Heart left ventricle (tissue), 16 donors: ENCODE measurements around the gene ADAM22. TPM values are rescaled to one million over a fixed set of nuclear protein-coding genes. Genes with fewer than 3 reads are reported as not detected.

Experiments
- ATAC-seq, 4 donors: fragments of 200-7000 bp; cut with Tn5 transposase; one replicate each; pipeline ENCODE4 v1.9.1; 2020 to 2022; ENCODE audit warnings: moderate library complexity in 4 of 4, mild to moderate bottlenecking in 3 of 4, moderate number of reproducible peaks in 1 of 4
- DNase-seq, 5 donors: peaks; one replicate each; pipeline ENCODE4 v3.0.0-alpha.2; 2020
- H3K27ac ChIP-seq, 12 donors: fragments of 200-600 bp; sonication (generic) in 4 of 12; one replicate each; pipeline versions ENCODE4 v1.5.0 to v1.8.0; 2016 to 2022; ENCODE audit warnings: mild to moderate bottlenecking in 2 of 12
- H3K27me3 ChIP-seq, 9 donors: fragments of 200-600 bp; sonication (generic) in 2 of 9; one replicate each; pipeline versions ENCODE4 v1.5.1 to v1.8.0; 2016 to 2022; ENCODE audit warnings: mild to moderate bottlenecking in 3 of 9
- H3K36me3 ChIP-seq, 9 donors: fragments of 200-600 bp; sonication (generic) in 2 of 9; one replicate each; pipeline versions ENCODE4 v1.5.0 to v1.8.0; 2018 to 2022; ENCODE audit warnings: mild to moderate bottlenecking in 2 of 9
- H3K4me1 ChIP-seq, 12 donors: fragments of 200-600 bp; sonication (generic) in 4 of 12; one replicate each; pipeline versions ENCODE4 v1.5.0 to v1.8.0; 2016 to 2022; ENCODE audit warnings: mild to moderate bottlenecking in 3 of 12
- H3K4me3 ChIP-seq, 12 donors: fragments of 200-600 bp; sonication (generic) in 4 of 12; one replicate each; pipeline versions ENCODE4 v1.5.0 to v1.8.0; 2017 to 2022; ENCODE audit warnings: mild to moderate bottlenecking in 9 of 12, moderate library complexity in 4 of 12
- H3K9me3 ChIP-seq, 12 donors: fragments of 200-600 bp; sonication (generic) in 4 of 12; one replicate each; pipeline versions ENCODE4 v1.5.0 to v1.8.0; 2016 to 2022; ENCODE audit warnings: mild to moderate bottlenecking in 1 of 12
- POLR2A ChIP-seq, 2 donors: fragments of 450-650 bp; IDR thresholded peaks; one replicate each; pipeline ENCODE4 v1.6.1; 2017; ENCODE audit warnings: antibody characterized with exemption in 2 of 2, mild to moderate bottlenecking in 2 of 2, moderate library complexity in 2 of 2
- WGBS, 4 donors: extraction: QIAGEN DNeasy Blood & Tissue Kit in 2 of 4; methylation state at CpG; one replicate each; pipeline versions ENCODE4 v1.1.5 to v1.1.7; 2013 to 2018; 5-methylcytosine and 5-hydroxymethylcytosine counted together
- intact Hi-C, 10 donors: fragments of 100-400 bp; cut with DNase I; formaldehyde crosslinking; loops; one replicate each; pipeline versions ENCODE4 v1.11.1 to v1.14.2; 2022
- polyA plus RNA-seq, 2 donors: library from polyadenylated mRNA; stranded (reverse); fragments of 200-250 nt; gene quantifications; one replicate each; pipeline ENCODE4 v1.2.3, GENCODE V29; 2013
- total RNA-seq, 9 donors: library from RNA; depleted of rRNA in 2 of 9; stranded (reverse); fragments of >200 nt in 2 of 9; fragmentation: NEBNext Ultra II Directional in 3 of 9; extraction: Animal tissue kit (Norgen Biotek cat#: 25700) in 3 of 9; gene quantifications; one replicate each; pipeline versions ENCODE4 v1.1.0 to v1.2.4, GENCODE V29; 2016 to 2023
- TF ChIP-seq, protein P1 (sequence below), 12 donors: fragments of 200-600 bp; sonication (generic) in 4 of 12; IDR thresholded peaks; one replicate each; pipeline versions ENCODE4 v1.5.0 to v1.8.0; 2018 to 2022; ENCODE audit warnings: antibody characterized with exemption in 12 of 12, mild to moderate bottlenecking in 5 of 12
- donor health status: ischemic (EF 13 %, LVEDD 7.1; RV severe dilation, severe dysfunction).
- donor health status: healthy with polysubstance abuse.
- donor health status: DM: no; HTN: yes; CAD: no.
- donor health status: DM: no; HTN: no; CAD: no.
- donor health status: ischemic (EF 25% LVEDD 6.9; RV normal size, moderate dysfunction).
- donor health status: ischemic (EF 25% LVEDD 5.7; RV mildly dilated, moderate dysfunction).
- donor health status: healthy.
- donor health status: DM: yes; HTN: yes; CAD: no.
- donor health status: ischemic (EF 35%, LVEDD 5.7; RV mildly dilated, moderate dysfunction).
- donor health status: nonischemic (EF 11% LVEDD 7.7; RV severe dilation, severe dysfunction).
- donor health status: DM: yes; HTN: yes; CAD: no.
- donor health status: PGD.
- donor health status: ischemic (EF 29% LVEDD 5.4; RV normal size, mild dysfunction).
- donor health status: nonischemic (EF 23%, LVEDD 6.1; RV moderate dilation, normal function).

The ADAM22 gene
- total and polyA plus RNA-seq, 11 donors, result 0.27 to 3.4 (median 1.1) TPM

DNA sequence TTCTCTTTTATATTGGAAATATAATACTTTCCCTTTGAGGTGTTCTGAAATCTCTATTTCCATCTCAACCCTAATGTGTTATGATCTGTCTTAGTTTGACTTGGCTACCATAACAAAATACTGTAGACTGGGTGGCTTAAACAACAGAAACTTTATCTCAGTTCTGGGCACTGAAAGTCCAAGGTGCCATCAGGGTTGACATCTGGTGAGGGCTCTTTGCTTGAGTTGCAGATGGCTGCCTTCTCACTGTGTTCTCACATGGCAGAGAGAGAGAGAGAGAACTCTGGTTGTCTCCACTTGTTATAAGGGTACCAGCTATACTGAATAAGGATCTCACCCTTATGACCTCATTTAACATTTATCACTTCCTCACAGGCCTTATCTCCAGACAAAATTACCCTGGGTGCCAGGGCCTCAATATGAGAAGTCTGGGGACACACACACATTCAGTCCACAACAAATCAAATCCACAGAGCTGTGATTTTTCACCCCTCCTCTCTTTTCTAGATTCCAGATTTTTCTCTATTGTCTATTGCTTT lies 181.3 kb downstream of the ADAM22 start:
- Histone ChIP-seq H3K4me3 (no peak overlapping the region), H3K27ac (no peak overlapping the region), H3K9me3 (no peaks in the 10 kb centered on the region), H3K27me3 (no peaks in the 10 kb centered on the region), H3K36me3 (no peaks in the 10 kb centered on the region), H3K4me1 (peaks cover 0 to 16% (median 6%) of the 10 kb centered on the region in 12 donors)
- DNase-seq (no peak), ATAC-seq (no peak)
- intact Hi-C loops, result loop anchor here in 6 of 10 donors (10.0 kb wide), 3 partner anchors 181 to 611 kb away; partner anchors contain the start of genes DBF4 (in 3 of the 6), SLC25A40 (in 3 of the 6) and ADAM22 (in 1 of the 6)
- TF ChIP-seq, protein P1, sequence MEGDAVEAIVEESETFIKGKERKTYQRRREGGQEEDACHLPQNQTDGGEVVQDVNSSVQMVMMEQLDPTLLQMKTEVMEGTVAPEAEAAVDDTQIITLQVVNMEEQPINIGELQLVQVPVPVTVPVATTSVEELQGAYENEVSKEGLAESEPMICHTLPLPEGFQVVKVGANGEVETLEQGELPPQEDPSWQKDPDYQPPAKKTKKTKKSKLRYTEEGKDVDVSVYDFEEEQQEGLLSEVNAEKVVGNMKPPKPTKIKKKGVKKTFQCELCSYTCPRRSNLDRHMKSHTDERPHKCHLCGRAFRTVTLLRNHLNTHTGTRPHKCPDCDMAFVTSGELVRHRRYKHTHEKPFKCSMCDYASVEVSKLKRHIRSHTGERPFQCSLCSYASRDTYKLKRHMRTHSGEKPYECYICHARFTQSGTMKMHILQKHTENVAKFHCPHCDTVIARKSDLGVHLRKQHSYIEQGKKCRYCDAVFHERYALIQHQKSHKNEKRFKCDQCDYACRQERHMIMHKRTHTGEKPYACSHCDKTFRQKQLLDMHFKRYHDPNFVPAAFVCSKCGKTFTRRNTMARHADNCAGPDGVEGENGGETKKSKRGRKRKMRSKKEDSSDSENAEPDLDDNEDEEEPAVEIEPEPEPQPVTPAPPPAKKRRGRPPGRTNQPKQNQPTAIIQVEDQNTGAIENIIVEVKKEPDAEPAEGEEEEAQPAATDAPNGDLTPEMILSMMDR (IDR thresholded peaks at IDR 0.05), result no peak
- no peak for TF ChIP-seq POLR2A (IDR thresholded peaks at IDR 0.05)

DNA sequence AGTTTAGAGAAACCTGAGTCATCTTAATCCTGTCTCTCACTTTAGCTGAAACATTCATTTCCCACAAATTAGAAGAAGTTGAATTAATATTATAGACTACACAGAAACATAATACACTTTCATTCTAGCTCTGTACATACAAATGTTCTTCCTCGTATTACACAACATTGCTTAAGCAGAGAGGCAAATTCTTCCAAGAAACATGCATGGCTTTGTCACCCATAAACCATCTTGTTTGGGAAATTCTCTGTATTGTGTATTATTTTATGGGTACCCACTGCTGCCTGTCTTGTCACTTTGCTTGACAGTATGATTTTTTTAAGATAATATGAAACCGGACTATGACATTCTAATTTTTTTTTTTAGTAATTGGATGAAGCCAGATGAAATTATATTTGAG lies 181.8 kb downstream of the ADAM22 start:
- intact Hi-C loops, result loop anchor here in 6 of 10 donors (10.0 kb wide), 3 partner anchors 181 to 611 kb away; partner anchors contain the start of genes DBF4 (in 3 of the 6), SLC25A40 (in 3 of the 6) and ADAM22 (in 1 of the 6)
- TF ChIP-seq, protein P1 (IDR thresholded peaks at IDR 0.05), result no peak
- TF ChIP-seq POLR2A (IDR thresholded peaks at IDR 0.05), result no peak

DNA sequence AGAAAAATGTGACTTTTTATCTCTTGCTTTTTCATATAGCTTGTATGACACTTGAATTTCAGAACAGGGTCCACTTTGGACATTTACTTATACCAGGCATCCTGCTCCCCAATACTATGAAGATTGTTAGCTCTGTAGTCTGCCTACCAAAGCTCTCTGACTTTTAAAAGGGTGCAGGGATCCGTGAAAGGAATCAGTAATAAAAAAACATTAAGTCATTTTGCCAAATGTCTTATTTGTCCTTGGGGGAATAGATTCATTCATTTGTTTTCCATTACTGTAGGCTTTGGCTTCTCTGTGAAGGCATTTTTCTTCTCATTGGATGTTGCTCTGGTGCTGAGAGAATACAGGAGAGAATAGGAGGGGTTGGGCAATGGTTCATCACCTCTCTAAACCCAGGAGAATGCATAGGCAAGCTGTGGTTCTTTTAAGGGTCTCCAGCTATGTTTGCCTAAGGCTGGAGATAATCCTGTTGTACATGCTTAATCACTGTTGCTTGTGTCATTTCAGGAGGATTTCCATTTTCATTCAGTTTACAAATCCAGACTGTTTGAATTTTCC lies 182.3 kb downstream of the ADAM22 start:
- intact Hi-C loops, result loop anchor here in 6 of 10 donors (10.0 kb wide), 3 partner anchors 182 to 612 kb away; partner anchors contain the start of genes DBF4 (in 3 of the 6), SLC25A40 (in 3 of the 6) and ADAM22 (in 1 of the 6)
- TF ChIP-seq POLR2A (IDR thresholded peaks at IDR 0.05), result no peak
- TF ChIP-seq, protein P1 (IDR thresholded peaks at IDR 0.05), result no peak
- H3K4me1 ChIP-seq, result peaks cover 0 to 16% (median 5%) of the 10 kb centered on the region in 12 donors
- no peaks in the 10 kb centered on the region for H3K36me3 ChIP-seq
- WGBS, 4 donors, result 33 to 51% (median 40%) methylated on average over 1 of the region's 1 CpG
- H3K27me3 ChIP-seq, result no peaks in the 10 kb centered on the region
- no peak overlapping the region for H3K27ac ChIP-seq
- ATAC-seq (no peak), DNase-seq (no peak)
- H3K4me3 ChIP-seq, result no peak overlapping the region
- no peaks in the 10 kb centered on the region for H3K9me3 ChIP-seq

More for the DNA sequence above, 181.8 kb downstream of the ADAM22 start:
- Histone ChIP-seq H3K27me3 (no peaks in the 10 kb centered on the region), H3K4me3 (no peak overlapping the region), H3K36me3 (no peaks in the 10 kb centered on the region), H3K4me1 (peaks cover 0 to 16% (median 6%) of the 10 kb centered on the region in 12 donors), H3K9me3 (no peaks in the 10 kb centered on the region), H3K27ac (no peak overlapping the region)
- DNase-seq, result no peak
- 79 to 85% (median 80%) methylated on average over 2 of the region's 2 CpGs for WGBS, 4 donors
- no peak for ATAC-seq

DNA sequence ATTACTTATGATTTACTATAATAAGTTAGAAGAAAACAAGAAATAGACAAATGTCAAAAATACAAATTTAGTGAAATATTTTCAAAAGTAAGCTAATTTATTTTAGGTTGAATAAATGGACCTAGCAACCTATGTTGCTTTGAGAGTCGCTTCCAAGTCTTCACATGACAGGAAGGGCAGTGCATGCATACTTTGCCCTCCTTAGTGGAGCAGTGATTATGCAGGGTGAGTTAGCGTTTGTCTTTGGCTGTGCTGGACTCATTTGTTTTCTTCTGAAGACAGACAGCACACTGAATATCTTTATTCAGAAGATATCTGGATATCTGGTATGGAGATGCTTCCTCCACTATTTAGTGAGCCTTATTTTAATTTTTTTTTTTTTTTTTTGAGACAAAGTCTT lies 183.3 kb downstream of the ADAM22 start:
- Histone ChIP-seq H3K27me3 (no peaks in the 10 kb centered on the region), H3K9me3 (no peaks in the 10 kb centered on the region), H3K36me3 (no peaks in the 10 kb centered on the region), H3K4me1 (peaks cover 0 to 9% (median 0%) of the 10 kb centered on the region in 12 donors), H3K4me3 (no peak overlapping the region), H3K27ac (no peak overlapping the region)
- DNase-seq, result no peak
- 45 to 58% (median 49%) methylated on average over 2 of the region's 2 CpGs for WGBS, 4 donors
- intact Hi-C loops, result loop anchor here in 6 of 10 donors (10.0 kb wide), 3 partner anchors 183 to 613 kb away; partner anchors contain the start of genes DBF4 (in 3 of the 6), SLC25A40 (in 3 of the 6) and ADAM22 (in 1 of the 6)
- no peak for ATAC-seq
- TF ChIP-seq, protein P1 (IDR thresholded peaks at IDR 0.05), result no peak
- no peak for TF ChIP-seq POLR2A (IDR thresholded peaks at IDR 0.05)
